Central memory CD8-positive, alpha-beta T cell (primary cell): ENCODE results near the gene PXYLP1.

Experiments used
- ATAC-seq: fragments of 150-1000 bp; cut with Tn5 transposase; replicated peaks from 2 replicates; pipeline ENCODE4 v1.10.0; 2022; ENCODE audit warnings: mild to moderate bottlenecking, moderate FRiP score, moderate number of reproducible peaks; ENCODE audit not compliant: poor library complexity, severe bottlenecking; ENCODE audit errors: extremely low read depth
- DNase-seq, 2 donors: peaks; one replicate each; pipeline ENCODE4 v3.0.0; 2021; ENCODE audit warnings: low spot score in 2 of 2
- H3K27ac Mint-ChIP-seq: one replicate; pipeline ENCODE4 v1.8.0; 2022; ENCODE audit warnings: low read depth, mild to moderate bottlenecking, moderate library complexity, mixed read lengths
- H3K27me3 Mint-ChIP-seq: one replicate; pipeline ENCODE4 v1.8.0; 2022; ENCODE audit warnings: mixed read lengths
- H3K36me3 Mint-ChIP-seq: one replicate; pipeline ENCODE4 v1.8.0; 2022; ENCODE audit warnings: mild to moderate bottlenecking, moderate library complexity, mixed read lengths; ENCODE audit not compliant: insufficient read depth
- H3K4me1 Mint-ChIP-seq: one replicate; pipeline ENCODE4 v1.8.0; 2022; ENCODE audit warnings: mixed read lengths
- H3K4me3 Mint-ChIP-seq: one replicate; pipeline ENCODE4 v1.8.0; 2022; ENCODE audit warnings: mild to moderate bottlenecking, moderate library complexity, mixed read lengths
- H3K9me3 Mint-ChIP-seq: one replicate; pipeline ENCODE4 v1.8.0; 2022; ENCODE audit warnings: mixed read lengths

PXYLP1 gene

GRCh38 chr3:141259821-141260629, 28.4 kb downstream of the PXYLP1 start:
- H3K27me3 Mint-ChIP-seq = no peaks in the 10 kb centered on the region
- H3K27ac Mint-ChIP-seq = no peak overlapping the region
- DNase-seq (no peak), ATAC-seq (no peak)
- H3K9me3 Mint-ChIP-seq = no peaks in the 10 kb centered on the region
- H3K4me3 Mint-ChIP-seq = no peak overlapping the region
- peaks cover 4% of the 10 kb centered on the region for H3K36me3 Mint-ChIP-seq
- peaks cover 25% of the 10 kb centered on the region for H3K4me1 Mint-ChIP-seq

DNA sequence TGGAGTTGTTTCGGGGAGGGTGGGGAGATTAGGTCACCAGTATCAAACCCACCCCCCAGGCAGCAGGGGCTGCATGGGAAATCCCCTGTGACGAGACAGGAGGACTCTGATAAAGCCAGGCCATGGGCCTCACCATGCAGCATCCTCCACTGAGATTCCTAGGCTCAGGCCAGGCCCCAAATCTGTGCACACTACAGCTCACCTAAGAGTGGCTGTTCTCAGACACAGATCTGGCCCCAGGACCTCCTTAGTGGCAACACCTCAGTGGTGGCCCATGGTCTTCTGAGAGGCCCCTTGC, 29.0 kb downstream of the PXYLP1 start:
- Mint-ChIP-seq H3K27ac (no peak overlapping the region), H3K36me3 (peaks cover 5% of the 10 kb centered on the region), H3K27me3 (no peaks in the 10 kb centered on the region), H3K9me3 (no peaks in the 10 kb centered on the region), H3K4me1 (peaks cover 24% of the 10 kb centered on the region), H3K4me3 (no peak overlapping the region)
- ATAC-seq (no peak), DNase-seq (no peak)

GRCh38 chr3:141261472-141262307, 30.1 kb downstream of the PXYLP1 start:
- no peak overlapping the region for H3K27ac Mint-ChIP-seq
- no peaks in the 10 kb centered on the region for H3K9me3 Mint-ChIP-seq
- ATAC-seq (peak; percentile 28), DNase-seq (no peak)
- H3K4me1 Mint-ChIP-seq = peaks cover 26% of the 10 kb centered on the region
- no peak overlapping the region for H3K4me3 Mint-ChIP-seq
- no peaks in the 10 kb centered on the region for H3K27me3 Mint-ChIP-seq
- H3K36me3 Mint-ChIP-seq = peaks cover 5% of the 10 kb centered on the region

GRCh38 chr3:141262308-141262705, 30.7 kb downstream of the PXYLP1 start:
- ATAC-seq = no peak
- H3K4me3 Mint-ChIP-seq = no peak overlapping the region
- H3K9me3 Mint-ChIP-seq = no peaks in the 10 kb centered on the region
- peaks cover 5% of the 10 kb centered on the region for H3K36me3 Mint-ChIP-seq
- no peak for DNase-seq
- no peak overlapping the region for H3K27ac Mint-ChIP-seq
- H3K4me1 Mint-ChIP-seq = peaks cover 32% of the 10 kb centered on the region
- no peaks in the 10 kb centered on the region for H3K27me3 Mint-ChIP-seq

- Mint-ChIP-seq H3K4me3 (peak overlapping the region; percentile 82), H3K4me1 (peaks cover 49% of the 10 kb centered on the region), H3K36me3 (peaks cover 5% of the 10 kb centered on the region), H3K27me3 (no peaks in the 10 kb centered on the region), H3K27ac (peak overlapping the region; percentile 90), H3K9me3 (no peaks in the 10 kb centered on the region)
- DNase-seq = no peak
- ATAC-seq = no peak
Observed at GRCh38 chr3:141266186-141266585, 34.6 kb downstream of the PXYLP1 start.

GRCh38 chr3:141266797-141267555, 35.4 kb downstream of the PXYLP1 start:
- Mint-ChIP-seq H3K9me3 (no peaks in the 10 kb centered on the region), H3K36me3 (peaks cover 5% of the 10 kb centered on the region), H3K4me1 (peaks cover 41% of the 10 kb centered on the region), H3K27me3 (no peaks in the 10 kb centered on the region), H3K4me3 (peak overlapping the region; percentile 82), H3K27ac (peak overlapping the region; percentile 90)
- ATAC-seq (peak; percentile 81), DNase-seq (peak in 1 of 2 donors; percentile 30)

DNA sequence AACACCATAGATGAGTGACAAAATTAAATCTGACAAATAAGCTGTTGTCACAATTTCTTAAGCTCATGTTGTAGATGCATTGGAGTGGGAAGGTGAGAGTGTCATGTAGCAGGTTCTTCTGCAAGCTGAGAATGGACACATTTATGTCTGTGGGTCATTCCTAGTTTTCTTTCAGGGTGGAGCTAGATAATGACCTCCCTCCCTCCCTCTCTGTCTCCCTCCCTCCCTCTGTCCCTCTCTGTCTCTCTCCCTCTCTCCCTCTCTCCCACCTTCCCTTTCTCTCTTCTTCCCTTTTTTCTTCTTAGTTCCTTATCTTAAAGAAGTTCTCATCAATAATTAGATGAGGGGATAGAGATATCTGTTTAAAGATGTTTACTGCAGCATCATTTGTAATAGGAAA, 36.0 kb downstream of the PXYLP1 start:
- Mint-ChIP-seq H3K27ac (peak overlapping the region; percentile 90), H3K4me1 (peaks cover 41% of the 10 kb centered on the region), H3K9me3 (no peaks in the 10 kb centered on the region), H3K36me3 (peaks cover 5% of the 10 kb centered on the region), H3K4me3 (peak overlapping the region; percentile 82), H3K27me3 (no peaks in the 10 kb centered on the region)
- ATAC-seq (no peak), DNase-seq (no peak)

DNA sequence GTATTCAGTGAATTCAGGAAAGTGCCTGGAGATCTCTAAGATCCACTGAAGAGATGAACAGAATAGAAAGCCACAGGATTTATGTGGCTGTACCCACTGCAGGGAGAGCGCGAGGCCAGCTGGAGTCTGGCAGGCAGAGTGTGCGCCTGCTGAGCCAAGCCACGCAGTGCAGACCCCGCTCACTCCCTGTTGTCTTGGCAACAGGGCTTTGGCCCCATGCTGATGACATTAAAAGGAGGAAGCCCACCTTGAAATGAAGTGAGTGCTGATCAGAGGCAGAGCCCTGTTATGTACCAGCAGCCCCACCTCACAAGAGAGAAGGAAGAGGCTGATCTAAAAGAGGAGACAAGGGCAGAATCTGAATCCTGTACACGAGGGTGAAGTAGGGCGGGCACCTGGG, 36.7 kb downstream of the PXYLP1 start:
- peak overlapping the region; percentile 82 for H3K4me3 Mint-ChIP-seq
- no peaks in the 10 kb centered on the region for H3K27me3 Mint-ChIP-seq
- H3K27ac Mint-ChIP-seq = peak overlapping the region; percentile 90
- H3K36me3 Mint-ChIP-seq = peaks cover 5% of the 10 kb centered on the region
- no peak for DNase-seq
- no peak for ATAC-seq
- no peaks in the 10 kb centered on the region for H3K9me3 Mint-ChIP-seq
- H3K4me1 Mint-ChIP-seq = peaks cover 41% of the 10 kb centered on the region

DNA sequence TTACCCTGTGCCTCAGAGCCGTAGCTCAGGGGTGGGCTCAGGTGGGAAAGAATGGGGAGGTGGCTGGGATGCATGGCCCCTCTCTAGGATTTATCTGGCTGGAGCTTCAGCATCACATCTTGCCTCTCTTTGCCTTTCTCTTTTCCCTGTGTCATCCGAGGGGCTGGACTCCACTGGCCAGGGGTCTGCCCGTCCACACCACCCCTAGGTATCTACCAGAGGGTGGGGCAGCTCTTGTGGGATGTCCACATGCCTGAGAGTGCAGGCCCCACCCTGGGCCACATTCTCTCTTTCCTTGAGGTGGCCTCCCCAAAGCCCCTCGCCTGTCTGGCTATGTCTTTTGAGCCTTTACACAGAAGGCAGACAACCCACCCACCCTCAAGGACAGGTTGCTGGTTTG, 37.2 kb downstream of the PXYLP1 start:
- DNase-seq = no peak
- peaks cover 42% of the 10 kb centered on the region for H3K4me1 Mint-ChIP-seq
- peaks cover 5% of the 10 kb centered on the region for H3K36me3 Mint-ChIP-seq
- H3K9me3 Mint-ChIP-seq = no peaks in the 10 kb centered on the region
- ATAC-seq = no peak
- no peak overlapping the region for H3K4me3 Mint-ChIP-seq
- H3K27me3 Mint-ChIP-seq = no peaks in the 10 kb centered on the region
- peak overlapping the region; percentile 90 for H3K27ac Mint-ChIP-seq

- no peak for DNase-seq
- Mint-ChIP-seq H3K27ac (peak overlapping the region; percentile 41), H3K4me1 (peaks cover 54% of the 10 kb centered on the region)
Observed at GRCh38 chr3:141269961-141270360, 38.3 kb downstream of the PXYLP1 start.

GRCh38 chr3:141271279-141272030, 39.8 kb downstream of the PXYLP1 start:
- no peak overlapping the region for H3K4me3 Mint-ChIP-seq
- H3K27ac Mint-ChIP-seq = no peak overlapping the region
- no peak for DNase-seq
- no peak for ATAC-seq
- H3K36me3 Mint-ChIP-seq = peaks cover 3% of the 10 kb centered on the region
- no peaks in the 10 kb centered on the region for H3K9me3 Mint-ChIP-seq
- peaks cover 49% of the 10 kb centered on the region for H3K4me1 Mint-ChIP-seq
- H3K27me3 Mint-ChIP-seq = no peaks in the 10 kb centered on the region

More at GRCh38 chr3:141269961-141270360, 38.3 kb downstream of the PXYLP1 start:
- H3K9me3 Mint-ChIP-seq = no peaks in the 10 kb centered on the region
- H3K36me3 Mint-ChIP-seq = peaks cover 5% of the 10 kb centered on the region
- ATAC-seq = no peak
- H3K27me3 Mint-ChIP-seq = no peaks in the 10 kb centered on the region
- no peak overlapping the region for H3K4me3 Mint-ChIP-seq
